Lung (tissue), 12 donors: Measurements from ENCODE around the gene HCRT. TPM values are rescaled to one million over a fixed set of nuclear protein-coding genes. Genes with fewer than 3 reads are reported as not detected.
"Not testable (repeated sequence)": the region's sequence is repeated elsewhere in the genome, so short reads cannot be mapped to it uniquely, and the experiment has no call there.

ENCODE experiments used
- ATAC-seq: fragments of 200-7000 bp; cut with Tn5 transposase; one replicate; pipeline ENCODE4 v1.9.1; 2020; ENCODE audit warnings: moderate number of reproducible peaks; ENCODE audit not compliant: insufficient read depth, low FRiP score
- DNase-seq, 3 donors: peaks; one replicate each; pipeline ENCODE4 v3.0.0-alpha.2; 2013 to 2017
- H3K27ac ChIP-seq, 2 donors: one replicate each; pipeline ENCODE4 v1.5.1; 2013; ENCODE audit warnings: mild to moderate bottlenecking in 2 of 2, moderate library complexity in 2 of 2, control low read depth in 1 of 2, inconsistent platforms in 1 of 2, low read depth in 1 of 2, low read length in 1 of 2
- H3K27me3 ChIP-seq, 3 donors: one replicate each; pipeline ENCODE4 v1.5.1; 2013; ENCODE audit warnings: low read length in 2 of 3; ENCODE audit not compliant: control insufficient read depth in 3 of 3, insufficient read depth in 3 of 3
- H3K36me3 ChIP-seq, 4 donors: one replicate each; pipeline ENCODE4 v1.5.1; 2013; ENCODE audit warnings: low read length in 4 of 4, mild to moderate bottlenecking in 1 of 4, moderate library complexity in 1 of 4; ENCODE audit not compliant: control insufficient read depth in 4 of 4, insufficient read depth in 4 of 4
- H3K4me1 ChIP-seq, 5 donors: one replicate each; pipeline ENCODE4 v1.5.1; 2013; ENCODE audit warnings: low read length in 5 of 5, mild to moderate bottlenecking in 2 of 5, moderate library complexity in 1 of 5; ENCODE audit not compliant: control insufficient read depth in 5 of 5, insufficient read depth in 5 of 5
- H3K4me3 ChIP-seq: one replicate; pipeline ENCODE4 v1.5.1; 2013; ENCODE audit warnings: mild to moderate bottlenecking, control low read depth, moderate library complexity
- H3K9ac ChIP-seq, 2 donors: one replicate each; pipeline ENCODE4 v1.5.1; 2013; ENCODE audit warnings: low read length in 2 of 2, control low read depth in 1 of 2; ENCODE audit not compliant: insufficient read depth in 1 of 2
- H3K9me3 ChIP-seq, 4 donors: one replicate each; pipeline ENCODE4 v1.5.1; 2013; ENCODE audit warnings: low read length in 3 of 4, mild to moderate bottlenecking in 1 of 4, moderate library complexity in 1 of 4; ENCODE audit not compliant: control insufficient read depth in 4 of 4, insufficient read depth in 3 of 4
- CTCF ChIP-seq: IDR thresholded peaks from 2 replicates; pipeline ENCODE4 v1.5.1; 2012; ENCODE audit warnings: mild to moderate bottlenecking; ENCODE audit errors: control extremely low read depth, extremely low read depth
- WGBS, 2 donors: extraction: QIAGEN DNeasy Blood & Tissue Kit; methylation state at CpG; one replicate each; pipeline ENCODE4 v1.1.7; 2013; 5-methylcytosine and 5-hydroxymethylcytosine counted together
- polyA plus RNA-seq, 2 donors: library from polyadenylated mRNA; stranded (reverse); fragments of 200-250 nt; gene quantifications; one replicate each; pipeline ENCODE4 v1.2.1, GENCODE V29; 2013
- total RNA-seq, 2 donors: library from RNA; depleted of rRNA in 1 of 2; stranded (reverse); fragments of >200 nt in 1 of 2; gene quantifications; one replicate each; pipeline ENCODE4 v1.2.1, GENCODE V29; 2014 to 2021
- donor health status: control.
- donor health status: control.
- donor health status: Bipolar disorder and iron deficiency.
- donor health status: healthy.
- donor health status: DM: yes; HTN: yes; CAD: no.

The HCRT gene
- total and polyA plus RNA-seq, 4 donors, result not detected

- Histone ChIP-seq H3K36me3 (peaks cover 0 to 13% (median 0%) of the 10 kb centered on the region in 4 donors), H3K27ac (no peak overlapping the region), H3K27me3 (peaks cover 0 to 5% (median 0%) of the 10 kb centered on the region in 3 donors), H3K4me1 (peaks cover 0 to 15% (median 0%) of the 10 kb centered on the region in 5 donors), H3K4me3 (no peak overlapping the region), H3K9me3 (no peaks in the 10 kb centered on the region), H3K9ac (no peak overlapping the region)
- no peak for DNase-seq
- 84 to 92% methylated on average over 11 of the region's 11 CpGs for WGBS, 2 donors
- ATAC-seq, result no peak
- TF ChIP-seq CTCF, result no peak
Measured at GRCh38 chr17:42189651-42189965, 4.4 kb upstream of the HCRT start.

- Histone ChIP-seq H3K9ac (no peak overlapping the region), H3K4me3 (no peak overlapping the region), H3K27ac (no peak overlapping the region), H3K9me3 (no peaks in the 10 kb centered on the region), H3K36me3 (peaks cover 0 to 13% (median 0%) of the 10 kb centered on the region in 4 donors), H3K4me1 (peaks cover 0 to 14% (median 0%) of the 10 kb centered on the region in 5 donors), H3K27me3 (peaks cover 0 to 5% (median 0%) of the 10 kb centered on the region in 3 donors)
- 55 to 76% methylated on average over 19 of the region's 19 CpGs for WGBS, 2 donors
- ATAC-seq, result no peak
- TF ChIP-seq CTCF, result no peak
- no peak for DNase-seq
Measured at GRCh38 chr17:42188749-42189650, 3.7 kb upstream of the HCRT start.

- H3K4me1 ChIP-seq, result peaks cover 0 to 11% (median 0%) of the 10 kb centered on the region in 5 donors
- ATAC-seq (no peak), DNase-seq (no peak)
- no peak overlapping the region for H3K9ac ChIP-seq
- no peak overlapping the region for H3K4me3 ChIP-seq
- 76 to 85% methylated on average over 2 of the region's 2 CpGs for WGBS, 2 donors
- peaks cover 0 to 13% (median 0%) of the 10 kb centered on the region in 4 donors for H3K36me3 ChIP-seq
- H3K9me3 ChIP-seq, result no peaks in the 10 kb centered on the region
- no peak overlapping the region for H3K27ac ChIP-seq
- TF ChIP-seq CTCF, result no peak
- H3K27me3 ChIP-seq, result peaks cover 0 to 10% (median 4%) of the 10 kb centered on the region in 3 donors
Measured at GRCh38 chr17:42187833-42188232, 2.6 kb upstream of the HCRT start.

- WGBS, 2 donors, result 63 to 81% methylated on average over 4 to 5 of the region's 5 CpGs
- H3K4me3 ChIP-seq, H3K27ac ChIP-seq, H3K36me3 ChIP-seq, H3K9ac ChIP-seq, H3K9me3 ChIP-seq, ATAC-seq, DNase-seq: not testable (repeated sequence)
- peaks cover 0 to 14% (median 0%) of the 10 kb centered on the region in 5 donors for H3K4me1 ChIP-seq
- H3K27me3 ChIP-seq, result peaks cover 0 to 24% (median 19%) of the 10 kb centered on the region in 3 donors
Measured at GRCh38 chr17:42186191-42186590, 939 bp upstream of the HCRT start.
